Colon (tissue), 2 donors: ENCODE data around the gene TPH2.

ENCODE experiments used
- FAIRE-seq: peaks from 2 replicates; lab custom pipeline; 2012; peaks lifted over from hg19 to GRCh38; lab: Jason Lieb, UNC
- donor health status: control.
- donor health status: control.

TPH2 gene

GRCh38 chr12:71938728-71939385 is at the start of gene TPH2:
TPH2 (plus strand) TSS chr12:71938845; CDS start chr12:71938987, 142 bp downstream.
- FAIRE-seq = no peak

GRCh38 chr12:71890475-71890874 is 48.2 kb upstream of the TPH2 start:
- no peak for FAIRE-seq

DNA sequence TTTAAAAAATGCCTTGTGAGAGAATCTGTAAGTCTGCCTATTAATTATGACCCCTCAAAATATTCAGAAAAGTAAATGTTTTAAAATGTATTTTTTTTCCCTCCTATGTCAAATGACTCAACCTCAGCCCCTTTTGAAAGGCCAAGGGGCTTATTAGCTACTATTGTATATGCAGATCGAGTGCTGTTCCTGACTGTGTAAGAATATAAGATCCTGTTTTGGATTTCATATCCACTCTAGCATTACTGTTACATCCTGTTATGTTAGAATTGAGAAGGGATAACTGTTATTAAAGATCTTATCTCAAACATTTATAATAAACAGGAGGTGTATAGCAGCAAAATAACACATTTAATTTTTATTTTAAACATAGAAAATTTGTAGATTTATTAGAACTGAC is 46.6 kb upstream of the TPH2 start:
- no peak for FAIRE-seq

- no peak for FAIRE-seq
These were observed 42.3 kb upstream of the TPH2 start for GRCh38 chr12:71896205-71896882.

- no peak for FAIRE-seq
These were observed 38.6 kb upstream of the TPH2 start for GRCh38 chr12:71900091-71900490.

- no peak for FAIRE-seq
These were observed 34.0 kb upstream of the TPH2 start for GRCh38 chr12:71904629-71905028.

DNA sequence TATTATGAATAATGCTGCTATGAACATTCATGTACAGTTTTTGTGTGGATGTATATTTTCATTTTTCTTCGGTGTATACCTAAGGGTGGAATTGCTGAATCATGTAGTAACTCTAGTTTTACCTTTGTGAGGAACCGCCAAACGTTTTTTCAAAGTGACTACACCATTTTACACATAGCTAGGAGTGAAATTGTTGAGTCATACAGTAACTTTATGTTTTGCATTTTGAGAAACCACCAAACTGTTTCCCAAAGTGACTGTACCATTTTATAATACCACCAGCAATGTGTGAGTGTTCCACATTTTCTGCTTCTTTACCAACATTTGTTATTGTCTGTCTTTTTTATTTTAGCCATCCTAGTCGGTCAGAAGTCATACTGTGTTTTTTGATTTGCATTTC is 3.1 kb upstream of the TPH2 start:
- FAIRE-seq = no peak

GRCh38 chr12:71940068-71940467 is 1.4 kb downstream of the TPH2 start:
- FAIRE-seq = no peak

GRCh38 chr12:71941174-71941573 is 2.5 kb downstream of the TPH2 start:
- FAIRE-seq = no peak

GRCh38 chr12:71942259-71942658 is 3.6 kb downstream of the TPH2 start:
- FAIRE-seq = no peak

DNA sequence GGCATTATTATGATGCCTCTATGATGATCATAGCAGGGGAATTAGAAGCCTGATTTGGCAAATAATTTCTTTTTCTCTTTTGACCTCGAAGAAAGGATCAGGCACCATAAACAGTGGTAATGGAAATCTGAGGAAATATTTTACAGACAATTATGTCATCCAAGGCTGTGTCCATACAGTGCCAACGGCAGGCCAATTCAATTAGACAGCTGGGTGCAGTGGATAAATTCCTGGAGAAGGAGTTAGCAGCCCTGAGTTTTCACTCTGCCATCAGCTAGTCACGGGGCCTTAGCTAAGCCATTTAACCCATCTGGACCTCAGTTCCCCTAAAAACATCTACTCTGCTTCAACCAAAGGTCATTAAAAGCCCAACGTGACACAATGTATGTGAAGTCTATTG is 4.1 kb downstream of the TPH2 start:
- FAIRE-seq = no peak

DNA sequence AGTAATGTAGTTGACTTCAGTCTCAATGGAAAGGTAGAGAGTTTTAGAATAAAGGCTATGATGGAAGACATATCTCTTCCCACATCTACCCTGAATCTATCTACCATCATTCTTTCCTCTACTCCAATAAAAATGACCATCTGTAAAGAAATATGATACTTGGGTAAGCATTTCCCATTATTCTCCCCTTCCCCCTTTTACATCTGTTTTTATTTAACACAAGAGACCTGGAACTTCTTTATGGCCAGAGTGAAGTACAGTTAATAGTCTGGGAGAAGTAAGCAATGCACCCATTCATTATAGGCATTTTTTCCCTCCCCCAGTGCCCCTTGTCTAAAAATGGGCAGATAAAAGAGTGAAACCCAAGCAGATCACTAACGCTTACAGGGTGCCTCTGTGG is 6.5 kb downstream of the TPH2 start:
- FAIRE-seq = no peak

GRCh38 chr12:71945883-71946282 is 7.2 kb downstream of the TPH2 start:
- FAIRE-seq = no peak

- no peak for FAIRE-seq
These were observed 9.0 kb downstream of the TPH2 start for GRCh38 chr12:71947645-71948105.

DNA sequence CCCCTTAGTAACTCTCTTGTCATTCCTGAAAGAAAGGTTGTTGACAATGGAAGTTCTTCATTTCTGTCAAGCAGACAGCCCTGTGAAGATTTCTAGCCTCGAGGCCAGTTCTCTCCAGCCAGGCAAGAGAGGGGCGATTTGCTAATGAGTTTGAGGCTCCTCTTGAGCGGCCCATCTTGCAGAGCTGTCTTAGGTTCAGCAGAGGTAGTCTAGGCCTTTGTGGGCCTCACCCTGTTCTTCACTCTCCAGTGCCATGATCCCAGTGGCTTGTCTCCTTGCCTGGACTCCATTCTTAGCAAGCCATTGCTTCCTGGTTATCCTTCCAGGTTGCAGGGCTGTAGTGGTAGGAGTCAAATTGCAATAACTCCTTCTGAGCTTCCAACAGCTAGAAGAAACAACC is 9.7 kb downstream of the TPH2 start:
- no peak for FAIRE-seq

DNA sequence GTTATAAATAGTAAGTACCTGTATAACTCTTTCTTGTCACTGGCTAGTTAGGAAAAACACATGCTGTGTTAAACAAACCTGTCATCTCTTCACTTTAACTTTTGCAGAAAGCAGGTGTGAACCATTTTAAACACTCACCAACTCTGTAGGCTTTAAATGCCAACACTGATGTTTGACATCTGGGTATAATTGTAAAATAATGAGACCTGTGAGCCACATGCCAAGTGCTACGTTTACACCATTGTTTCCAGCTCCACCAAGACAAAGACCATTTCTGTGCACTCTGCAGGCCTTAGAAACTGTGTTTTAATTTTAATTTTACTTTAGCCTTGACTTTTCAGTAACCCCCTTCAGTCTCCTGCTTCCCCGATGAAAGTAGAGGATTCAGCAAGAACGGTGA is 11.0 kb downstream of the TPH2 start:
- no peak for FAIRE-seq

DNA sequence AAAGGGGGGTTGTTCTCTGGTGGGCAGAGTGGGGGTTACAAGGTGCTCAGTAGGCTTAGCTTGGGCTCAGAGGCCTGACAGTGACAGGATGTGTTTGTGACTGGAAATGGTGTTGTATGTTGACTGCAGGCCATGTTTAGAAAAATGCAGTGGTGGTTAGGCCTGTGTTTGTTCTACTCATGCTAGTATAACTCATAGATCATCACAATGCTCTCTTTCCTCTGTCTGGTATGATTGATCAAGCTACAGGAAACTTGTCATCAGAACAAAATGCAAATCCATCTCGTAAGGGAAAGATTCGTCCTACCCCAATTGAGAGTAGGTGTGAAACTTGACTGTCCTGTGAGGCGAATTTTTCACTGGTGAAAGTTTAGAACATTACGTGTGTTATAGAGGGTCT is 11.8 kb downstream of the TPH2 start:
- FAIRE-seq = no peak

DNA sequence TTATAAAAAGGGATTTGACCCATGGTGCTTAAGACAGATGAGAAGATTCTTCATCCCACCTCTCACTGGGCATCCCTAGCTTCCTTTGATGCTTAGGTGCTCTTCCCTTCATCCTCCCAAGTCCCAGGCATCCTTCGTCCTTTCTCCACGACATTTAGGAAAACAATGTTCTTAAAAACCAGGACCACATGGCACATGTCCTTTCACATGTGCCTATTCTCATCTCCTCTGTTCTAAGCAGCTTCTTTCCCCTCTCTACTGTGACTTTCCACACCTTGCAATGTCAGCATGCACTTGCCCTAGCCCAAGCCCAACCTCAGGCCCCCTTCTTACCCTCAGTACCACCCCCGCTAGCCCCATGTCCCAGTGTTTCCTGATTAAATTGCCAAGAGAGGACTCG is 12.2 kb downstream of the TPH2 start:
- no peak for FAIRE-seq

GRCh38 chr12:71954083-71954778 is 15.6 kb downstream of the TPH2 start:
- FAIRE-seq = no peak

- no peak for FAIRE-seq
These were observed 16.2 kb downstream of the TPH2 start for GRCh38 chr12:71954861-71955260.

- no peak for FAIRE-seq
These were observed 17.3 kb downstream of the TPH2 start for GRCh38 chr12:71955970-71956369.

DNA sequence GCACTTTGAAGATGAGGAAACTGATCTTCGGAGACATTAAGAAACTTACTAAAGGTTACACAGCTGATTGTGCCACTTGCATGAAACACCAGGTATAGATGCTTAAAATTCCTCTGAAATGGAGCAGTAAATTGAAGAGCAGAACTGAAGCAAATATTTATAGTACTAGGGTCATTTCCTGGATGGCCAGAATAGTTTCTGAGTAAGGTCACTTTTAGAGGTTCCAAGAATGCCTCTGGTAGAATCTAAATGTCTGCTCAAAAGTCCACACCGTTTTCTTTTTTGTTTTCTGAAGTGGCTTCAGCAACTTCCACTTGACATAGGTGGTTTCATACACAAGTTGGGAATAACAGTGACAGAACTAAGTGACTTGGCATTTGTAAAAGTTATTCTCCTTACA is 19.4 kb downstream of the TPH2 start:
- no peak for FAIRE-seq

DNA sequence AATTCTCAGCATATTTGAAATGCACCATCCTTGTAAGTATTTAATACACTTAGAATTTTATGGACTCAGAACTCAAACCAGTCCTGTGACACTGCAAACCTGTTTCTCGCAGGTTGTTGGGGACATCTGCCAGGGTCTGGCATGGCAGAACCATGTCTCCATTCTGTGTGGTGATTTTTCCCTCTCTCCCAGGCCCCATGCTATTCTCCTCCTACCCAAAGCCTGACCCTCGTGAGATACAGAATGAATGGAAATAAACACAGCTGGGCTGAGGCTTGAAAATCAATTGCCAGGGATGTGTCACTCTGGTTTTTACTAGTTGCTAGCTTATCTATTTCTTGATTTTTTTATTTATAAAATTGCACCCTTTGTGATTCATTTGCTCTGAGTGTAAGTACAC is 19.8 kb downstream of the TPH2 start:
- no peak for FAIRE-seq
